Ascending aorta (tissue), 2 donors: ENCODE results near the gene APOBEC3C. TPM values are rescaled to one million over a fixed set of nuclear protein-coding genes. Genes with fewer than 3 reads are reported as not detected.
"Not testable (repeated sequence)": the region's sequence is repeated elsewhere in the genome, so short reads cannot be mapped to it uniquely, and the experiment has no call there.

Experiments used
- DNase-seq, 2 donors: peaks; one replicate each; pipeline ENCODE4 v3.0.0-alpha.2; 2019; ENCODE audit warnings: low spot score in 2 of 2
- H3K27ac ChIP-seq, 2 donors: fragments of 200-600 bp; sonication (generic); one replicate each; pipeline ENCODE4 v1.5.1; 2016 to 2017; ENCODE audit warnings: mild to moderate bottlenecking in 1 of 2
- H3K27me3 ChIP-seq: fragments of 200-600 bp; sonication (generic); one replicate; pipeline ENCODE4 v1.5.1; 2017
- H3K36me3 ChIP-seq, 2 donors: fragments of 200-600 bp; sonication (generic); one replicate each; pipeline ENCODE4 v1.5.1; 2016
- H3K4me1 ChIP-seq, 2 donors: fragments of 200-600 bp; sonication (generic); one replicate each; pipeline ENCODE4 v1.5.1; 2016 to 2017; ENCODE audit warnings: mild to moderate bottlenecking in 1 of 2
- H3K4me3 ChIP-seq, 2 donors: fragments of 200-600 bp; sonication (generic); one replicate each; pipeline ENCODE4 v1.5.1; 2016 to 2017; ENCODE audit warnings: mild to moderate bottlenecking in 1 of 2
- H3K9me3 ChIP-seq, 2 donors: fragments of 200-600 bp; sonication (generic); one replicate each; pipeline ENCODE4 v1.5.1; 2016
- intact Hi-C: fragments of 100-400 bp; cut with DNase I; formaldehyde crosslinking; loops from one replicate; pipeline ENCODE4 v1.15.1; 2023
- total RNA-seq: library from RNA; depleted of rRNA; stranded (reverse); fragments of >200 nt; gene quantifications from one replicate; pipeline ENCODE4 v1.1.0, GENCODE V29; 2016
- TF ChIP-seq, protein P1 (sequence below), 3 experiments: fragments of 200-600 bp in 2 of 3; fragments of 450-650 bp in 1 of 3; sonication (generic) in 2 of 3; IDR thresholded peaks; one replicate each; pipeline ENCODE4 v1.5.1; 2016 to 2019; ENCODE audit warnings: antibody characterized with exemption in 3 of 3, mild to moderate bottlenecking in 1 of 3, moderate library complexity in 1 of 3

APOBEC3C gene
- total RNA-seq, 1 donor from 2014 or later, result 9.5 TPM

DNA sequence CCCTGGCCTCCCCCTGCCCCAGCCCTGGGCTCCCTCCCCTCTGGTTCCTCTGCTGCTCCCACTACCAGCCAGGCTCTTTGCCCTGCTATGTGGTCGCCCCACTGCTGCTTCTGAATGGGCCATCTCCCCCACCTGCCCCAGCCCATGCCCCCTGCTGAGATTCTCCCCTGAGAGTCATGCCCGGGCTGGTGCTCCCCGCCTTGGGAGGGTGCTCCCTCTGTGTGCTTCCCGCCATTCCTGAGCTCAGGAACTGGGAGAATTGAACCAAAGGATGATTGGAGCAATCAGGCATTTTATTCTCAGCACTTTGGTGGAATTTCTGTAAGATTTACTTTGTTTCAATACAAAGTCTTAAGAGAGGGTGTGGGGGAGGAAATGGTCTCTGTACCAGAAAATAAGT lies 13.7 kb downstream of the APOBEC3C start:
- Histone ChIP-seq H3K4me1 (no peaks in the 10 kb centered on the region), H3K4me3 (no peak overlapping the region), H3K36me3 (no peaks in the 10 kb centered on the region), H3K27me3 (no peaks in the 10 kb centered on the region), H3K27ac (no peak overlapping the region), H3K9me3 (no peaks in the 10 kb centered on the region)
- intact Hi-C loops, result no loop called here
- TF ChIP-seq, protein P1, sequence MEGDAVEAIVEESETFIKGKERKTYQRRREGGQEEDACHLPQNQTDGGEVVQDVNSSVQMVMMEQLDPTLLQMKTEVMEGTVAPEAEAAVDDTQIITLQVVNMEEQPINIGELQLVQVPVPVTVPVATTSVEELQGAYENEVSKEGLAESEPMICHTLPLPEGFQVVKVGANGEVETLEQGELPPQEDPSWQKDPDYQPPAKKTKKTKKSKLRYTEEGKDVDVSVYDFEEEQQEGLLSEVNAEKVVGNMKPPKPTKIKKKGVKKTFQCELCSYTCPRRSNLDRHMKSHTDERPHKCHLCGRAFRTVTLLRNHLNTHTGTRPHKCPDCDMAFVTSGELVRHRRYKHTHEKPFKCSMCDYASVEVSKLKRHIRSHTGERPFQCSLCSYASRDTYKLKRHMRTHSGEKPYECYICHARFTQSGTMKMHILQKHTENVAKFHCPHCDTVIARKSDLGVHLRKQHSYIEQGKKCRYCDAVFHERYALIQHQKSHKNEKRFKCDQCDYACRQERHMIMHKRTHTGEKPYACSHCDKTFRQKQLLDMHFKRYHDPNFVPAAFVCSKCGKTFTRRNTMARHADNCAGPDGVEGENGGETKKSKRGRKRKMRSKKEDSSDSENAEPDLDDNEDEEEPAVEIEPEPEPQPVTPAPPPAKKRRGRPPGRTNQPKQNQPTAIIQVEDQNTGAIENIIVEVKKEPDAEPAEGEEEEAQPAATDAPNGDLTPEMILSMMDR (IDR thresholded peaks at IDR 0.05), result no peak
- DNase-seq, result no peak

DNA sequence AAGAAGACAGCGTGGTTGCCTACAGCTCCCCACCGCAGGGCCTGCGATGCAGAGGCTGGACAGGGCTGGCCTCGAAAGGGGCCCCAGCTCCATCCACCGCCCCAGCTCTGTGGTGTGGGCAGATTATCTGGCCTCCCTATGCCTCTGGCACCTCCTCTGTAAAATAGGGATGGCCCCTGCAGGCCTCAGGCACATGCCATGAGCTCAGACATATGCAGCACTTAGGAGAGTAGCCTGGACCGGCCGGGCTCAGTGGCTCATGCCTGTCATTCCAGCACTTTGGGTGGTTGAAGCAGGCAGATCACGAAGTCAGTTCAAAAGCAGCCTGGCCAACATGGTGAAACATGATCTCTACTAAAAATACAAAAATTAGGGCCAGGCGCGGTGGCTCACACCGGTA lies 14.2 kb downstream of the APOBEC3C start:
- H3K9me3 ChIP-seq, result no peaks in the 10 kb centered on the region
- H3K4me1 ChIP-seq, result no peaks in the 10 kb centered on the region
- intact Hi-C loops, result no loop called here
- H3K36me3 ChIP-seq, result no peaks in the 10 kb centered on the region
- H3K27me3 ChIP-seq, result no peaks in the 10 kb centered on the region
- no peak overlapping the region for H3K4me3 ChIP-seq
- TF ChIP-seq, protein P1 (IDR thresholded peaks at IDR 0.05), result no peak
- no peak for DNase-seq
- no peak overlapping the region for H3K27ac ChIP-seq

DNA sequence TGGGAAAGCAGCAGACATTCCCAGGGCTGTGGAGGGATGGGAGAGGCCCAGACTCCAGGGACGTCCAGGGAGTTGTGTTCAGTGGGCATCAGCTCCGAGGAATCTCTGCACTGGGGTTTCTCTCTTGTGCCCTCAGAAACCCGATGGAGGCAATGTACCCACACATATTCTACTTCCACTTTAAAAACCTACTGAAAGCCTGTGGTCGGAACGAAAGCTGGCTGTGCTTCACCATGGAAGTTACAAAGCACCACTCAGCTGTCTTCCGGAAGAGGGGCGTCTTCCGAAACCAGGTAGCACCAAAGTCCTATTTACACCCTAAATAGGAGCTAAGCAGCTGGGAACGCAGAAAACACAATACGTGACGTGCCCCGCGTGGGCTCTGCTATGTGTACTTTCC lies 15.2 kb downstream of the APOBEC3C start:
- no peaks in the 10 kb centered on the region for H3K27me3 ChIP-seq
- no peaks in the 10 kb centered on the region for H3K9me3 ChIP-seq
- TF ChIP-seq, protein P1 (IDR thresholded peaks at IDR 0.05), result no peak
- no peak overlapping the region for H3K4me3 ChIP-seq
- no peak overlapping the region for H3K27ac ChIP-seq
- no peaks in the 10 kb centered on the region for H3K4me1 ChIP-seq
- intact Hi-C loops, result no loop called here
- no peak for DNase-seq
- no peaks in the 10 kb centered on the region for H3K36me3 ChIP-seq

DNA sequence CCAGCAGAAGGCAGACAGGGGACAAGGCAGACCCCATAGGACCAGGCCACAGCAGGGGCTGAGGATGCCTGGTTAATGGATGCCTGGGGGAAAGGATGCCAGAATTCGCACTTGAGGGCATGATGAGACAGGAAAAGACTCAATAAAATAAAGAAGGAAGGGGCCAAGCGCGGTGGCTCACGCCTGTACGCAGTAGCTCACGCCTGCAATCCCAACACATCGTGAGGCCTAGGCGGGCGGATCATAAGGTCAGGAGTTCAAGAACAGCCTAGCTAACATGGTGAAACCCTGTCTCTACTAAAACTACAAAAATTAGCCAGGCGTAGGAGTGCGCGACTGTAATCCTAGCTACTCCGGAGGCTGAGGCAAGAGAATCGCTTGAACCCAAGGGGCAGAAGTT lies 16.6 kb downstream of the APOBEC3C start:
- no peak overlapping the region for H3K27ac ChIP-seq
- no peak overlapping the region for H3K4me3 ChIP-seq
- no peaks in the 10 kb centered on the region for H3K27me3 ChIP-seq
- no peaks in the 10 kb centered on the region for H3K36me3 ChIP-seq
- DNase-seq, result no peak
- TF ChIP-seq, protein P1 (IDR thresholded peaks at IDR 0.05), result no peak
- no peaks in the 10 kb centered on the region for H3K4me1 ChIP-seq
- intact Hi-C loops, result no loop called here
- no peaks in the 10 kb centered on the region for H3K9me3 ChIP-seq

DNA sequence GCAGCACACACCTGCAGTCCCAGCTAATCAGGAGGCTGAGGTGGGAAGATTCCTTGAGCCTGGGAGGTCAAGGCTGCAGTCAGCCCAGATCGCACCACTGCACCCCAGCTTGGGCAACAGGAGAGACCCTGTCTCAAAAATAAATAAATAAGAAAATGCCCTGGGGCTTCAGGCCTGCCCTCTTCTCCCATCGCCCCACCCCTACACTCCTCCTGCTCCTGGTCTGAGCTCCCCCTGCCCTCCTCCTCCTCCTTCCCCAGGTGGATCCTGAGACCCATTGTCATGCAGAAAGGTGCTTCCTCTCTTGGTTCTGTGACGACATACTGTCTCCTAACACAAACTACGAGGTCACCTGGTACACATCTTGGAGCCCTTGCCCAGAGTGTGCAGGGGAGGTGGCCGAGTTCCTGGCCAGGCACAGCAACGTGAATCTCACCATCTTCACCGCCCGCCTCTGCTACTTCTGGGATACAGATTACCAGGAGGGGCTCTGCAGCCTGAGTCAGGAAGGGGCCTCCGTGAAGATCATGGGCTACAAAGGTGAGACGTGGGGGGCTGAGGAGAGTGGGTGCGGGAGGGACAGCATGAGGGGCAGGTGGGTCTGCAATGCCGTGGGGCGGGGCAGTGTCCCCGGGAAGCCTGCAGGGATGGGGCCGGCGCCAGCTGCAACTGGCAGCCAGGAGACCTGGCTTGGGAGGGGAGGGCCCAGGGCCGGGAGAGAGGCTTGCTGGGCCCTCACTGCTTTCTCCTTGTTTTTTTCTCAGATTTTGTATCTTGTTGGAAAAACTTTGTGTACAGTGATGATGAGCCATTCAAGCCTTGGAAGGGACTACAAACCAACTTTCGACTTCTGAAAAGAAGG lies 17.6 kb downstream of the APOBEC3C start:
- H3K27ac ChIP-seq, H3K9me3 ChIP-seq, H3K27me3 ChIP-seq, H3K36me3 ChIP-seq, H3K4me3 ChIP-seq, intact Hi-C loops, DNase-seq, H3K4me1 ChIP-seq: not testable (repeated sequence)

DNA sequence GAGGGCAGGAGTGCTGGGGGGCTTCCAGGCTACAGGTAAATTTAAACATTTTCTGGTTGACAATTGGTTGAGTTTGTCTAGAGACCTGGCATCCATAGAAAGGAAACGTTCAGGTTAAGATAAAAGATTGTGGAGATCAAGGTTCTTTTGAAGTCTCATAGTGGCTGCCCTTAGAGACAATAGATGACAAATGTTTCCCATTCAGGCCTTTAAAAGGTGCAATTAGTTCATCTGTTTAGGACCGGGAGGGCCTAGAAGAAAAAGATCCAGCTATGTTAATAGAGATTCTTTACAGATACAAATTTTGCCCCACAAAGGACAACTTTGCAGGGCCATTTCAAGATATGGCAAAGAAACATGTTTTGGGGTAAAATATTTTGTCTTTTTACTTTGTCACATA lies 23.0 kb downstream of the APOBEC3C start:
- H3K27ac ChIP-seq, H3K4me1 ChIP-seq, H3K4me3 ChIP-seq, H3K9me3 ChIP-seq, DNase-seq, intact Hi-C loops, H3K36me3 ChIP-seq, H3K27me3 ChIP-seq: not testable (repeated sequence)
